ENCODE measurements around the gene ANTKMT.

The ANTKMT gene

DNA sequence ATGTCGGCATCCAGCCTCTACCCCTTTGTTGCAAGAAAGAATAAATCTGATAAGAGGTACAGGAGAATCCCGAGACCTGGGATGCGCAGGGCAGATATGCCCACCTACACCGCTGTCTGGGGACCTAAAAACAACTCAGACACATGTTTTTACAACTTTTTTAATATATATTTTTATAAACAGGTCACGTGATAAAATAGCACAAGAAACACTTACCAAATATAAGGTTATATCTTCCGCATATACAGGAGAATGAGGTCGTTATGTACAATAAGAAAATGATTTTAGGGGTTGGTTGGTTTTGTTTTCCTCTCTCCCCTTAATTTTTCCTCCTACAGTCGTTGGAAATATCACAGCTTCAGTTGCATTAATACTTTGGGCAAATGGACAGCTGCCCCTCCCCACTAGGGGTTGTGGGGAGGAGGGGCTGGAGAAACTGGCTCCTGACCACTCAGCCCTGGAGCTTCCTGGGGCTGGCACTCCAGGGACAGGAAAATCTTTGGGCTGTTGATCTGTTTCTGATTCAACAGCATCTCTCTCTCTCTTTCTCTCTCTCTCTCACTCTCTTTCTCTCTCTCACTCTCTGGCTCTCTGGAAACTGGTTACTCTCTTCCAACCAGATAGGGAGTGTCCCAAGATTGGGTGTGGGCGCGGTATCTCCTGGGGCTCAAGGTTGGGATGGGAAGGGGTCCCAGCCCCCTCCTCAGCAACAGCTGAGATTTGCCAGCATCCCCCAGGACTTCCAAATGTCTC lies 28.4 kb upstream of the ANTKMT start:
- no peak for TF ChIP-seq CTCF (IDR thresholded peaks at IDR 0.05)
- H3K27me3 Mint-ChIP-seq (ENCODE audit: low read depth, poor library complexity), result peaks cover 68% of the 10 kb centered on the region
- H3K9me3 Mint-ChIP-seq, result peaks cover 3% of the 10 kb centered on the region
- no peak overlapping the region for H3K27ac Mint-ChIP-seq
- no peak for DNase-seq
- peaks cover 24% of the 10 kb centered on the region for H3K4me1 Mint-ChIP-seq
- peak overlapping the region; percentile 92 for H3K4me3 Mint-ChIP-seq
- no peaks in the 10 kb centered on the region for H3K36me3 Mint-ChIP-seq (ENCODE audit: low read depth)

- no peak overlapping the region for H3K4me3 Mint-ChIP-seq
- no peaks in the 10 kb centered on the region for H3K36me3 Mint-ChIP-seq (ENCODE audit: low read depth)
- TF ChIP-seq CTCF (IDR thresholded peaks at IDR 0.05), result no peak
- DNase-seq, result no peak
- H3K4me1 Mint-ChIP-seq, result peaks cover 24% of the 10 kb centered on the region
- H3K27ac Mint-ChIP-seq, result no peak overlapping the region
- H3K27me3 Mint-ChIP-seq (ENCODE audit: low read depth, poor library complexity), result peaks cover 76% of the 10 kb centered on the region
- H3K9me3 Mint-ChIP-seq, result peaks cover 3% of the 10 kb centered on the region
These were observed 27.6 kb upstream of the ANTKMT start for GRCh38 chr16:693364-693763.

- TF ChIP-seq CTCF (IDR thresholded peaks at IDR 0.05), result no peak
- peaks cover 80% of the 10 kb centered on the region for H3K27me3 Mint-ChIP-seq (ENCODE audit: low read depth, poor library complexity)
- peaks cover 3% of the 10 kb centered on the region for H3K9me3 Mint-ChIP-seq
- H3K36me3 Mint-ChIP-seq (ENCODE audit: low read depth), result no peaks in the 10 kb centered on the region
- H3K27ac Mint-ChIP-seq, result no peak overlapping the region
- no peak for DNase-seq
- peaks cover 22% of the 10 kb centered on the region for H3K4me1 Mint-ChIP-seq
- H3K4me3 Mint-ChIP-seq, result no peak overlapping the region
These were observed 27.2 kb upstream of the ANTKMT start for GRCh38 chr16:693766-694165.

GRCh38 chr16:694187-694862 lies 26.6 kb upstream of the ANTKMT start:
- no peak overlapping the region for H3K27ac Mint-ChIP-seq
- H3K4me3 Mint-ChIP-seq, result no peak overlapping the region
- TF ChIP-seq CTCF (IDR thresholded peaks at IDR 0.05), result no peak
- no peaks in the 10 kb centered on the region for H3K36me3 Mint-ChIP-seq (ENCODE audit: low read depth)
- peaks cover 86% of the 10 kb centered on the region for H3K27me3 Mint-ChIP-seq (ENCODE audit: low read depth, poor library complexity)
- H3K9me3 Mint-ChIP-seq, result peaks cover 3% of the 10 kb centered on the region
- peak; percentile 49 for DNase-seq
- H3K4me1 Mint-ChIP-seq, result peaks cover 17% of the 10 kb centered on the region

DNA sequence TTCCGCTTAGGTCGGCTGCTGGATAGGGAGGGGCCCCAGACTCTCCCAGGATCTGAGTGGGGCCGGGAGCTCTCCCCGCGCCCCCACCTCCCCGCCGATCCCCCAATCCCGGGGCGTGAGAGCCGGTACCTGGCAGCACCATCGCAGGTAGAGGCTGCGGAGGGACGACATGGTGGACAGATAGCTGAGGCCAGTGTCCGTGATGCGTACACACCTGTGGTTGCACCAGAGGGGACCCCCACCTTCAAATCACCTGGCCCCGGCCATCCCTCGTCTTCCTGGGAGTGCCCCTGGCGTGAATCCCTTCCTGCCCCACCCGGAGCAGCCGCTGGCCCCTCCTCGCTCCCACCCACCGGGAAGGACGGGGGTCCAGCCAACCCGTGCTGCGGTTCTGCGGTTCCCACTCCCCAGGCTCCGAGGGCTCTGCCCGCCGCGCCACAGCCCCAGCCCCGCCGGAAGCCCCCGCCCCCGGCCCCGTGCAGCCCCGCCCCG lies 26.0 kb upstream of the ANTKMT start:
- no peaks in the 10 kb centered on the region for H3K36me3 Mint-ChIP-seq (ENCODE audit: low read depth)
- no peak for DNase-seq
- H3K9me3 Mint-ChIP-seq, result peaks cover 3% of the 10 kb centered on the region
- H3K4me3 Mint-ChIP-seq, result no peak overlapping the region
- no peak for TF ChIP-seq CTCF (IDR thresholded peaks at IDR 0.05)
- H3K27me3 Mint-ChIP-seq (ENCODE audit: low read depth, poor library complexity), result peaks cover 92% of the 10 kb centered on the region
- no peak overlapping the region for H3K27ac Mint-ChIP-seq
- peaks cover 12% of the 10 kb centered on the region for H3K4me1 Mint-ChIP-seq
